OCI-LY3 (cell line): ENCODE data around the gene KDM4C.

Experiments used
- H2AFZ ChIP-seq: fragments of 200-600, 300-600 bp; shearing (Covaris generic); 2 replicates; pipeline ENCODE4 v1.6.0; 2014; ENCODE audit warnings: antibody characterized with exemption, low read depth, low read length
- H3K27ac ChIP-seq: fragments of 200-600, 300-600 bp; sonication (generic); 2 replicates; pipeline ENCODE4 v1.5.1; 2014; ENCODE audit warnings: mild to moderate bottlenecking, low read length, moderate library complexity, mixed read lengths
- H3K27me3 ChIP-seq: fragments of 200-600, 300-600 bp; sonication (generic); 2 replicates; pipeline ENCODE4 v1.6.1; 2014; ENCODE audit warnings: low read depth, low read length, mixed read lengths
- H3K36me3 ChIP-seq: fragments of 200-600, 300-600 bp; sonication (generic); replicated peaks from 2 replicates; pipeline ENCODE3; 2014; ENCODE audit warnings: low read depth, low read length, mixed read lengths
- H3K4me1 ChIP-seq: fragments of 300-600, 200-600 bp; sonication (generic); 2 replicates; pipeline ENCODE4 v1.6.1; 2014; ENCODE audit warnings: low read length, mixed read lengths
- H3K4me2 ChIP-seq: fragments of 200-600, 300-600 bp; sonication (generic); 2 replicates; pipeline ENCODE4 v1.6.1; 2014; ENCODE audit warnings: low read length, mixed read lengths
- H3K4me3 ChIP-seq: fragments of 300-600, 200-600 bp; sonication (generic); 2 replicates; pipeline ENCODE4 v1.5.1; 2014; ENCODE audit warnings: antibody characterized with exemption, mild to moderate bottlenecking, low read length, moderate library complexity
- H3K79me2 ChIP-seq: fragments of 300-600, 200-600 bp; shearing (Covaris generic); 2 replicates; pipeline ENCODE4 v1.6.1; 2014; ENCODE audit warnings: mild to moderate bottlenecking, low read length, mixed read lengths
- H3K9ac ChIP-seq: fragments of 300-600, 200-600 bp; shearing (Covaris generic); 2 replicates; pipeline ENCODE4 v1.6.0; 2014; ENCODE audit warnings: mild to moderate bottlenecking, low read length, moderate library complexity
- H3K9me3 ChIP-seq: fragments of 200-600, 300-600 bp; shearing (Covaris generic); 2 replicates; pipeline ENCODE4 v1.6.1; 2014; ENCODE audit warnings: low read length, mixed read lengths; ENCODE audit not compliant: insufficient read depth
- H4K20me1 ChIP-seq: fragments of 200-600, 300-600 bp; sonication (generic); 2 replicates; pipeline ENCODE4 v1.6.1; 2016; ENCODE audit warnings: low read length, mixed read lengths; ENCODE audit not compliant: insufficient read depth
- EZH2phosphoT487 ChIP-seq: fragments of 200-600 bp; shearing (Covaris generic); IDR thresholded peaks from 2 replicates; pipeline ENCODE4 v1.6.1; 2018; ENCODE audit warnings: antibody characterized with exemption, mixed run types, low read depth
- TF ChIP-seq, protein P1 (sequence below): fragments of 200-600, 300-600 bp; sonication (generic); IDR thresholded peaks from 2 replicates; pipeline ENCODE4 v1.5.1; 2014; ENCODE audit warnings: antibody characterized with exemption, low read length, low read depth

The KDM4C gene

DNA sequence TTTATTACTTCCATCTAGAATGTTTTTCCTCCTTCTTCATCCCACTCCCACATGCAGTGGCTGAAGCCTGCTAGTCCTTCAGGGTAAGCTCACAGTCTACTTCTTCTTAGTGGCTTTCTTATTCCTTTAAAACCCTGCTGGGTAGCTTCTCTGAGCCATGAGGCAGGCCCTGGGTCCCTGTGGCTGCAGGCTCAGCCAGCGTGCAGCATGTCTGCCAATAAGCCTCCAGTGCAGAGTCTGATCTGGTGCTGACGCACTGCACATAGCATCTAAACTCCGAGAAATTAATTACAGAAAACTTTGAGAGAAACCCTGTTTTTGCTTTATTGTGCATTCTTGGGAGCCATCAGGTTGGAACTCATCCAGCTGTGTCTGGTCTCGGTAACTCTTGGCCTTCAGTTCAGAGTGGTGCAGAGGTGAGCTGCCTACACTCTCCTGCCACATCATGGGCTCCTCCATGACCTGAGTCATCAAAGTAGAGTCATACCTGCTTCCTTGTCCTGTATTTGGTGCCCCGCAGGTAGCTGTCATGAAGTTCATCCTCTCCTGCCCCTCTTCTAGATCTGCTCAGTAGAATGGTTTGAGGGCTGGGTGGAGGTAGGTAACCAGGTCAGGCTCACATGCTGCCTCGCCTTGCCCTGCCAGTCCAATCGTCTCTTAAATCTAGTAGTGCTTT lies 339.4 kb downstream of the KDM4C start:
- Histone ChIP-seq H3K9me3 (peaks cover 4% of the 10 kb centered on the region; the same call in 1 of the 2 replicates), H3K79me2 (no peaks in the 10 kb centered on the region), H3K36me3 (peaks cover 3% of the 10 kb centered on the region), H3K4me2 (no peak overlapping the region), H3K27ac (no peak overlapping the region), H3K27me3 (no peaks in the 10 kb centered on the region), H3K9ac (no peak overlapping the region), H2AFZ (no peak overlapping the region), H3K4me1 (peaks cover 10% of the 10 kb centered on the region), H3K4me3 (no peak overlapping the region), H4K20me1 (0 out of 2 replicates have a peak, but pooled peaks cover 3% of the 10 kb centered on the region)
- no peak for TF ChIP-seq EZH2phosphoT487
- TF ChIP-seq, protein P1, sequence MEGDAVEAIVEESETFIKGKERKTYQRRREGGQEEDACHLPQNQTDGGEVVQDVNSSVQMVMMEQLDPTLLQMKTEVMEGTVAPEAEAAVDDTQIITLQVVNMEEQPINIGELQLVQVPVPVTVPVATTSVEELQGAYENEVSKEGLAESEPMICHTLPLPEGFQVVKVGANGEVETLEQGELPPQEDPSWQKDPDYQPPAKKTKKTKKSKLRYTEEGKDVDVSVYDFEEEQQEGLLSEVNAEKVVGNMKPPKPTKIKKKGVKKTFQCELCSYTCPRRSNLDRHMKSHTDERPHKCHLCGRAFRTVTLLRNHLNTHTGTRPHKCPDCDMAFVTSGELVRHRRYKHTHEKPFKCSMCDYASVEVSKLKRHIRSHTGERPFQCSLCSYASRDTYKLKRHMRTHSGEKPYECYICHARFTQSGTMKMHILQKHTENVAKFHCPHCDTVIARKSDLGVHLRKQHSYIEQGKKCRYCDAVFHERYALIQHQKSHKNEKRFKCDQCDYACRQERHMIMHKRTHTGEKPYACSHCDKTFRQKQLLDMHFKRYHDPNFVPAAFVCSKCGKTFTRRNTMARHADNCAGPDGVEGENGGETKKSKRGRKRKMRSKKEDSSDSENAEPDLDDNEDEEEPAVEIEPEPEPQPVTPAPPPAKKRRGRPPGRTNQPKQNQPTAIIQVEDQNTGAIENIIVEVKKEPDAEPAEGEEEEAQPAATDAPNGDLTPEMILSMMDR, result no peak

DNA sequence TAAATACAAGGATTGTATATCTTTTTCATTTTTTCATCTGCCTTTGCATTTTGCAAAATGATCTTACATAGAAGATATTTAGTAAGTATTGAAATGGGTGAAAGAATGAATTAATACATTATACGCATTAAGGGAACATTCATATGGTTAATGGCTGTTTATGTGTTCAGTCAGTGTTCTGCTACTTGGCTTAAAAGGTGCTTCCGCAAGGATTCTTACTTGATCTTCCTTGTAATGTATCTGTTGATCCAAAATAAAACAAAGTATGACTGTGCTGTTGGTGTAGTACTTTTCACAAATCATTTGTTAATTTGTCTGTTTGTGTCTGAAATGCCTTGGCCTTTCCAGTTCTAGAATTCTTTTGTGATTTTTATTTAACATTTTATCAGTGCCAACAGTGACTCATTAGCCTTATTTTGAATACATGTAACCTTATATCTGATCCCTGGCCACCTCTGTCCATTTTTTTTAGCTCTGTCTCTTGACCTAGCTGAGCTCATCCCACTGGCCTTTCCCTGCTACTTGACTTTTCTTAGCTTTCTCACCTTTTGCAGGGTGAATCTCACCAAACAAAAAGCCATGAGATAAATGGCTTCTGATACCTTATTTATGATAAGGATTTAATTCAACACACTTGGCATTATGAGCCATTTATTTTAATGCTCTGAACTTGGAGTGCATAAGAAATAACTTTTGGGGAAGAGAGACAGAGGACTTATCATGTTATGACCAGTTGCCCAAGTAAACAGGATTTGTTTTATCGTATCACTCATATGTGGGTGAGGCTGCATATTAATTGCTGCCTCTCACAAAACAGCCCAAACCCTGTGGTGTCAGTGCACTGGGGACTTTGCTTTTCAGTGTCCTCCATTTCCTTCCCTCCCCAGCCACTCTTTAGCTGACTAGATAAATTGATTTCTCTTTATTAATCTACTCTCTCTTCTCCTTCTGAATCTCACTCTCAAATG lies 340.3 kb downstream of the KDM4C start:
- H3K9ac ChIP-seq, result no peak overlapping the region
- no peak overlapping the region for H3K27ac ChIP-seq
- H3K36me3 ChIP-seq, result peaks cover 3% of the 10 kb centered on the region
- TF ChIP-seq, protein P1, result no peak
- no peak for TF ChIP-seq EZH2phosphoT487
- no peak overlapping the region for H3K4me3 ChIP-seq
- no peak overlapping the region for H3K4me2 ChIP-seq
- H3K27me3 ChIP-seq, result no peaks in the 10 kb centered on the region
- H3K4me1 ChIP-seq, result peaks cover 10% of the 10 kb centered on the region
- H2AFZ ChIP-seq, result no peak overlapping the region
- no peaks in the 10 kb centered on the region for H3K79me2 ChIP-seq
- 0 out of 2 replicates have a peak, but pooled peaks cover 3% of the 10 kb centered on the region for H4K20me1 ChIP-seq
- peaks cover 4% of the 10 kb centered on the region; the same call in 1 of the 2 replicates for H3K9me3 ChIP-seq

DNA sequence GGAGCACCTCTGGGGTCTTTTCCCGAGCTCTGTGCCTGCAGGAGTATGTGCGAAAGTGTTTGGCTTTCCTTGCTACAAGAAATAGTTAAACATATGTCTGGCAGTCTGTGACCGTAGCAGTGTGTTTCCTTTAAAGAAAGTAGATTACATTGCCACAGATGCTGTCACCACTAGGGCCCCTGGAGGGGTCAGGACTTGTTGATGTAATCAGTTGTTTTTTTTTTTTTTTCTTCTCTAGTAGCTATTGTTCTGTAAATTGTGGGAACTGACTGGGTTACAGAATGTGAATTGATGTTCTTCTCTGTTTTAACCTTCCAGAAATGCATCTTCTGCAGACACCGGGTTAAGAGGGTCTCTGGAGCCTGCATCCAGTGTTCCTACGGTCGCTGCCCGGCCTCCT lies 345.6 kb downstream of the KDM4C start:
- no peak overlapping the region for H3K27ac ChIP-seq
- peaks cover 13% of the 10 kb centered on the region for H3K36me3 ChIP-seq
- no peak for TF ChIP-seq EZH2phosphoT487
- TF ChIP-seq, protein P1, result no peak

DNA sequence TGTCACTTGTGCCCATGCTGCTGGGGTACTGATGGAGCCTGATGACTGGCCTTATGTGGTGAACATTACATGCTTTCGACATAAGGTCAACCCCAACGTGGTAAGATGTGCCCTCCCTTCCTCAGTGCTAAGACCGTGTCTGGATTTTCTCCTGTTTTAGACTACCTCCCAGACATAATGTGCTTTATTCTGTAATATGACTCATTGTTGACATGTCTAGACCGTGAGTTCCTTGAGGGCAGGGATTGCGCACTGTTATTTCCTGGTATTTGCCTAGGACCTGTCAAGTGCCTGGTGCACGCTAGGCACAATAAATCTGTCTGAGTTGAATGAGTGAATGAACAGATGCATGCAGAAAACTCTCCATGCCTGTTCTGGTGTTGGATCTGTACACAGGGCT lies 346.0 kb downstream of the KDM4C start:
- H3K9me3 ChIP-seq, result peaks cover 4% of the 10 kb centered on the region; the same call in 1 of the 2 replicates
- TF ChIP-seq EZH2phosphoT487, result no peak
- TF ChIP-seq, protein P1, result no peak
- H3K27me3 ChIP-seq, result no peaks in the 10 kb centered on the region
- no peaks in the 10 kb centered on the region for H3K79me2 ChIP-seq
- H3K4me1 ChIP-seq, result no peaks in the 10 kb centered on the region
- peaks cover 13% of the 10 kb centered on the region for H3K36me3 ChIP-seq
- H3K4me2 ChIP-seq, result no peak overlapping the region
- H2AFZ ChIP-seq, result no peak overlapping the region
- H3K9ac ChIP-seq, result no peak overlapping the region
- no peak overlapping the region for H3K4me3 ChIP-seq
- H3K27ac ChIP-seq, result no peak overlapping the region
- H4K20me1 ChIP-seq, result no peaks in the 10 kb centered on the region

More for the DNA sequence above, 345.6 kb downstream of the KDM4C start:
- Histone ChIP-seq H3K4me1 (no peaks in the 10 kb centered on the region), H3K4me3 (no peak overlapping the region), H3K9me3 (peaks cover 4% of the 10 kb centered on the region; the same call in 1 of the 2 replicates), H3K79me2 (no peaks in the 10 kb centered on the region), H3K9ac (no peak overlapping the region), H2AFZ (no peak overlapping the region), H3K4me2 (no peak overlapping the region), H4K20me1 (no peaks in the 10 kb centered on the region), H3K27me3 (no peaks in the 10 kb centered on the region)
